A673 (cell line): Measurements from ENCODE around the gene DCLRE1B. TPM values are rescaled to one million over a fixed set of nuclear protein-coding genes. Genes with fewer than 3 reads are reported as not detected.

Experiments
- BruUV-seq: library from RNA; stranded (reverse); fragments of 400-500 nt; replicated peaks from 2 replicates; lab custom pipeline; 2021; lab: Mats Ljungman, UMichigan
- CTCF ChIA-PET: fragments of 300-600 bp; sonication (Branson Sonifier 250); formaldehyde crosslinking; loops from one replicate; lab custom pipeline; 2022; ENCODE audit warnings: antibody characterized with exemption; lab: Charles Lee
- POLR2A ChIA-PET: fragments of 300-600 bp; sonication (Branson Sonifier 250); formaldehyde crosslinking; loops from one replicate; lab custom pipeline; 2022; ENCODE audit warnings: antibody characterized with exemption; ENCODE audit not compliant: low non-redundant PET; lab: Charles Lee
- DNase-seq: peaks from one replicate; pipeline ENCODE4 v3.0.0-alpha.2; 2015; ENCODE audit warnings: low spot score
- H3K27ac ChIP-seq: fragments of 200-600 bp; sonication (generic); 2 replicates; pipeline ENCODE4 v1.5.1; 2016; ENCODE audit warnings: mixed run types, low read depth, mild to moderate bottlenecking, mixed read lengths, antibody characterized with exemption, low read length; ENCODE audit not compliant: poor library complexity, severe bottlenecking
- H3K27me3 ChIP-seq: fragments of 200-600 bp; sonication (generic); replicated peaks from 2 replicates; pipeline ENCODE4 v1.6.1; 2017; ENCODE audit warnings: mixed run types, low read depth, mild to moderate bottlenecking, mixed read lengths, antibody characterized with exemption, low read length; ENCODE audit not compliant: insufficient read depth, poor library complexity
- H3K36me3 ChIP-seq: fragments of 200-600 bp; sonication (generic); 2 replicates; pipeline ENCODE4 v1.6.1; 2016; ENCODE audit warnings: mixed run types, mild to moderate bottlenecking, mixed read lengths, antibody characterized with exemption, low read length; ENCODE audit not compliant: insufficient read depth, poor library complexity, severe bottlenecking
- H3K4me1 ChIP-seq: fragments of 200-600 bp; sonication (generic); 2 replicates; pipeline ENCODE4 v1.6.1; 2017; ENCODE audit warnings: mixed run types, mild to moderate bottlenecking, mixed read lengths, antibody characterized with exemption, low read length; ENCODE audit not compliant: insufficient read depth, poor library complexity, severe bottlenecking
- H3K4me3 ChIP-seq: fragments of 200-600 bp; sonication (generic); 2 replicates; pipeline ENCODE4 v1.5.1; 2016; ENCODE audit warnings: low read depth, mixed run types, mild to moderate bottlenecking, mixed read lengths, low read length; ENCODE audit not compliant: poor library complexity, severe bottlenecking
- H3K9me3 ChIP-seq: fragments of 200-600 bp; sonication (generic); 2 replicates; pipeline ENCODE4 v1.6.1; 2016; ENCODE audit warnings: mixed run types, low read depth, mild to moderate bottlenecking, mixed read lengths, antibody characterized with exemption, low read length; ENCODE audit not compliant: poor library complexity, severe bottlenecking
- CTCF ChIP-seq: fragments of 300-800, 200-600 bp; sonication (generic); conservative IDR thresholded peaks from 2 replicates; pipeline ENCODE4 v1.5.1; 2017; ENCODE audit warnings: low read depth, mild to moderate bottlenecking, antibody characterized with exemption, low read length, moderate library complexity, mixed read lengths
- EZH2 ChIP-seq: fragments of 200-600 bp; sonication (generic); IDR thresholded peaks from 2 replicates; pipeline ENCODE4 v1.6.1; 2017; ENCODE audit warnings: borderline replicate concordance, low read depth, mild to moderate bottlenecking, mixed read lengths, antibody characterized with exemption, low read length; ENCODE audit not compliant: poor library complexity, severe bottlenecking
- intact Hi-C: fragments of 100-400 bp; cut with micrococcal nuclease; formaldehyde crosslinking; loops from one replicate; pipeline ENCODE4 v1.10.0; 2022; ENCODE audit not compliant: unreplicated experiment
- total RNA-seq: library from RNA; stranded (reverse); gene quantifications from 2 replicates; pipeline ENCODE4 v1.2.3, GENCODE V29; 2021

DCLRE1B gene
- total RNA-seq, 1 experiment from 2014 or later = 34.6 TPM

- Histone ChIP-seq H3K27ac (peak overlapping the region; percentile 53), H3K27me3 (no peaks in the 10 kb centered on the region), H3K9me3 (no peaks in the 10 kb centered on the region), H3K36me3 (no peaks in the 10 kb centered on the region), H3K4me3 (no peak overlapping the region), H3K4me1 (peaks cover 27% of the 10 kb centered on the region)
- intact Hi-C loops = no loop called here
- no TSS peak for BruUV-seq
- TF ChIP-seq EZH2 (no peak), CTCF (no peak)
- CTCF ChIA-PET = no interaction called here
- POLR2A ChIA-PET = no interaction called here
- DNase-seq = no peak
Observed at GRCh38 chr1:113859478-113860175, 45.5 kb upstream of the DCLRE1B start.

DNA sequence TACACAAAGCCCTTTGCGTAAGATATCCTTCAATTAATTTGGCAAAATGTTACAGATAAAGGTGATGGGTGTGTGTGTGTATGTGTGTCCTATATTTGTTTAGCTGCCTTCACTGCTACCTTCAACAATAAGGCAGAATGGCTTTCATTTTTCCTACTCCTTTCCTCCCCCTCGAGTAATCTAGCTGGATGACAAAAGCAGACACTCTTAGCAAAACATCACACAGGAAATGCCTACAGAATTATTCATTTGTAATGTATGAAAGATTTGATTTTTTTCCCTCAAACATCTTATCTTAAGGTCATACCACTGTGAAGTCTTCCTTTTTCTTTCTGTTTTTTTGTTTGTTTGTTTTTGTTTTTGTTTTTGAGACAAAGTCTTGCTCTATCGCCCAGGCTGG lies 44.2 kb upstream of the DCLRE1B start:
- Histone ChIP-seq H3K9me3 (no peaks in the 10 kb centered on the region), H3K4me3 (no peak overlapping the region), H3K27ac (peak overlapping the region; percentile 60), H3K36me3 (no peaks in the 10 kb centered on the region), H3K27me3 (no peaks in the 10 kb centered on the region), H3K4me1 (peaks cover 27% of the 10 kb centered on the region)
- no TSS peak for BruUV-seq
- intact Hi-C loops = no loop called here
- ChIA-PET CTCF (no interaction called here), POLR2A (no interaction called here)
- no peak for TF ChIP-seq CTCF
- peak; percentile 47 for DNase-seq

- TF ChIP-seq EZH2 (no peak), CTCF (no peak)
- Histone ChIP-seq H3K27ac (no peak overlapping the region), H3K4me3 (no peak overlapping the region), H3K27me3 (no peaks in the 10 kb centered on the region), H3K4me1 (peaks cover 25% of the 10 kb centered on the region), H3K9me3 (no peaks in the 10 kb centered on the region), H3K36me3 (no peaks in the 10 kb centered on the region)
- ChIA-PET CTCF (no interaction called here), POLR2A (no interaction called here)
- no TSS peak for BruUV-seq
- intact Hi-C loops = no loop called here
- no peak for DNase-seq
Observed at GRCh38 chr1:113861641-113862040, 43.5 kb upstream of the DCLRE1B start.
